Tibial nerve (tissue), 4 donors: ENCODE data around the gene FBXL17. TPM values are rescaled to one million over a fixed set of nuclear protein-coding genes. Genes with fewer than 3 reads are reported as not detected.

Experiments
- DNase-seq, 2 donors: peaks; one replicate each; pipeline ENCODE4 v3.0.0-alpha.2; 2019; ENCODE audit warnings: low spot score in 2 of 2
- H3K27ac ChIP-seq, 4 donors: fragments of 200-600 bp; sonication (generic) in 3 of 4; one replicate each; pipeline ENCODE4 v1.5.1; 2017 to 2019; ENCODE audit warnings: mild to moderate bottlenecking in 1 of 4
- H3K27me3 ChIP-seq, 2 donors: fragments of 200-600 bp; sonication (generic) in 1 of 2; one replicate each; pipeline versions ENCODE4 v1.5.1 to v1.6.0; 2017 to 2019
- H3K36me3 ChIP-seq, 3 donors: fragments of 200-600 bp; sonication (generic); one replicate each; pipeline ENCODE4 v1.5.1; 2018 to 2019
- H3K4me1 ChIP-seq, 4 donors: fragments of 200-600 bp; sonication (generic) in 3 of 4; one replicate each; pipeline ENCODE4 v1.5.1; 2017 to 2019
- H3K4me3 ChIP-seq, 4 donors: fragments of 200-600 bp; sonication (generic) in 3 of 4; one replicate each; pipeline ENCODE4 v1.5.1; 2017 to 2019; ENCODE audit warnings: mild to moderate bottlenecking in 1 of 4, moderate library complexity in 1 of 4
- H3K9me3 ChIP-seq, 4 donors: fragments of 200-600 bp; sonication (generic) in 3 of 4; one replicate each; pipeline ENCODE4 v1.5.1; 2017 to 2019
- CTCF ChIP-seq, 5 experiments: fragments of 200-600 bp in 3 of 5; fragments of 450-650 bp in 2 of 5; sonication (generic) in 3 of 5; IDR thresholded peaks; one replicate each; pipeline ENCODE4 v1.5.1; 2016 to 2019; ENCODE audit warnings: antibody characterized with exemption in 5 of 5, mild to moderate bottlenecking in 3 of 5, moderate library complexity in 2 of 5
- EP300 ChIP-seq, 2 donors: sonication (generic); formaldehyde crosslinking; IDR thresholded peaks; one replicate each; pipeline ENCODE4 v1.6.1; 2017; ENCODE audit warnings: antibody characterized with exemption in 2 of 2, mild to moderate bottlenecking in 1 of 2
- POLR2A ChIP-seq, 2 donors: fragments of 450-650 bp; IDR thresholded peaks; one replicate each; pipeline ENCODE4 v1.6.1; 2017; ENCODE audit warnings: antibody characterized with exemption in 2 of 2, mild to moderate bottlenecking in 2 of 2, moderate library complexity in 2 of 2
- WGBS, 2 donors: methylation state at CpG; one replicate each; pipeline ENCODE4 v1.1.5; 2018; 5-methylcytosine and 5-hydroxymethylcytosine counted together
- total RNA-seq, 4 donors: library from RNA; depleted of rRNA; stranded (reverse); fragments of >200 nt; gene quantifications; one replicate each; pipeline ENCODE4 v1.1.0, GENCODE V29; 2016

Gene FBXL17
- total RNA-seq, 4 donors from 2014 or later = 16.5 to 19.0 (median 17.6) TPM

- Histone ChIP-seq H3K4me3 (no peak overlapping the region), H3K27ac (no peak overlapping the region), H3K4me1 (no peaks in the 10 kb centered on the region), H3K36me3 (peaks cover 0 to 4% (median 0%) of the 10 kb centered on the region in 3 donors), H3K9me3 (no peaks in the 10 kb centered on the region), H3K27me3 (no peaks in the 10 kb centered on the region)
- DNase-seq = no peak
- TF ChIP-seq EP300 (IDR thresholded peaks at IDR 0.05) (no peak), CTCF (IDR thresholded peaks at IDR 0.05) (no peak), POLR2A (IDR thresholded peaks at IDR 0.05) (no peak)
Observed at GRCh38 chr5:108326982-108327381, 54.9 kb downstream of the FBXL17 start.

GRCh38 chr5:108324886-108325285 lies 57.0 kb downstream of the FBXL17 start:
- peaks cover 0 to 4% (median 0%) of the 10 kb centered on the region in 3 donors for H3K36me3 ChIP-seq
- no peak for DNase-seq
- H3K9me3 ChIP-seq = no peaks in the 10 kb centered on the region
- H3K4me3 ChIP-seq = no peak overlapping the region
- WGBS, 2 donors = 98 to 99% methylated on average over 4 of the region's 4 CpGs
- TF ChIP-seq EP300 (IDR thresholded peaks at IDR 0.05) (no peak), CTCF (IDR thresholded peaks at IDR 0.05) (no peak), POLR2A (IDR thresholded peaks at IDR 0.05) (no peak)
- H3K27me3 ChIP-seq = no peaks in the 10 kb centered on the region
- no peak overlapping the region for H3K27ac ChIP-seq
- peaks cover 0 to 3% (median 0%) of the 10 kb centered on the region in 4 donors for H3K4me1 ChIP-seq

- H3K4me3 ChIP-seq = no peak overlapping the region
- no peak for DNase-seq
- peaks cover 0 to 2% (median 0%) of the 10 kb centered on the region in 3 donors for H3K36me3 ChIP-seq
- H3K27ac ChIP-seq = no peak overlapping the region
- H3K4me1 ChIP-seq = peaks cover 0 to 5% (median 0%) of the 10 kb centered on the region in 4 donors
- H3K27me3 ChIP-seq = no peaks in the 10 kb centered on the region
- WGBS, 2 donors = 92 to 93% methylated on average over 1 of the region's 1 CpG
- no peaks in the 10 kb centered on the region for H3K9me3 ChIP-seq
- TF ChIP-seq CTCF (IDR thresholded peaks at IDR 0.05) (no peak), POLR2A (IDR thresholded peaks at IDR 0.05) (no peak), EP300 (IDR thresholded peaks at IDR 0.05) (no peak)
Observed at GRCh38 chr5:108321341-108321740, 60.6 kb downstream of the FBXL17 start.

- H3K4me1 ChIP-seq = peaks cover 0 to 9% (median 0%) of the 10 kb centered on the region in 4 donors
- no peak overlapping the region for H3K4me3 ChIP-seq
- no peaks in the 10 kb centered on the region for H3K9me3 ChIP-seq
- no peaks in the 10 kb centered on the region for H3K36me3 ChIP-seq
- H3K27me3 ChIP-seq = no peaks in the 10 kb centered on the region
- no peak for DNase-seq
- TF ChIP-seq EP300 (IDR thresholded peaks at IDR 0.05) (no peak), CTCF (IDR thresholded peaks at IDR 0.05) (no peak), POLR2A (IDR thresholded peaks at IDR 0.05) (no peak)
- no peak overlapping the region for H3K27ac ChIP-seq
Observed at GRCh38 chr5:108320231-108320630, 61.7 kb downstream of the FBXL17 start.

- Histone ChIP-seq H3K9me3 (no peaks in the 10 kb centered on the region), H3K4me1 (peaks cover 0 to 9% (median 0%) of the 10 kb centered on the region in 4 donors), H3K4me3 (no peak overlapping the region), H3K36me3 (peaks cover 0 to 5% (median 0%) of the 10 kb centered on the region in 3 donors), H3K27ac (no peak overlapping the region), H3K27me3 (no peaks in the 10 kb centered on the region)
- DNase-seq = no peak
- TF ChIP-seq CTCF (IDR thresholded peaks at IDR 0.05) (no peak), EP300 (IDR thresholded peaks at IDR 0.05) (no peak), POLR2A (IDR thresholded peaks at IDR 0.05) (no peak)
Observed at GRCh38 chr5:108315829-108316228, 66.1 kb downstream of the FBXL17 start.
